Measurements from ENCODE around the gene USP9X. TPM values are rescaled to one million over a fixed set of nuclear protein-coding genes. Genes with fewer than 3 reads are reported as not detected.

USP9X gene
- total and polyA plus RNA-seq, 2 of the 8 experiments (the other 6 are each of a cell fraction or from before 2014, with no cell fraction given): 79.2 to 300 TPM

GRCh38 chrX:41176263-41176662 lies 91.0 kb downstream of the USP9X start:
- POLR2A ChIA-PET (ENCODE audit: partially characterized antibody): no interaction called here
- H3K23ac ChIP-seq (ENCODE audit: insufficient read length): no peak overlapping the region
- no peak for FAIRE-seq

More at GRCh38 chrX:41176263-41176662, 91.0 kb downstream of the USP9X start:
- peaks cover 0 to 85% (median 23%) of the 10 kb centered on the region in 4 experiments for H3K36me3 ChIP-seq (ENCODE audit: control insufficient read depth in 2 of 4, insufficient read depth in 4 of 4, low read length in 3 of 4)
- H4K5ac ChIP-seq (ENCODE audit: insufficient read length, low read depth, low read length): no peak overlapping the region
- H2BK12ac ChIP-seq (ENCODE audit: low read depth, low read length): no peak overlapping the region
- H3K56ac ChIP-seq (replicated peaks; ENCODE audit: insufficient read length, low read depth, low read length): no peak overlapping the region
- no peak for DNase-seq (ENCODE audit: low read depth in 1 of 2, low spot score in 2 of 2)
- no peak overlapping the region for H2BK5ac ChIP-seq (ENCODE audit: low read depth, low read length)
- H3K18ac ChIP-seq (ENCODE audit: extremely low read depth, low read length): no peak overlapping the region
- H3K9me3 ChIP-seq (ENCODE audit: insufficient read depth in 2 of 2, low read depth in 1 of 2, low read length in 1 of 2): no peaks in the 10 kb centered on the region
- H2BK120ac ChIP-seq (replicated peaks; ENCODE audit: low read depth, low read length): no peak overlapping the region
- no peak overlapping the region for H3K4ac ChIP-seq (replicated peaks; ENCODE audit: insufficient read length, low read depth, low read length)
- H4K8ac ChIP-seq (ENCODE audit: extremely low read depth, insufficient read depth, low read length): no peak overlapping the region
- CTCF ChIA-PET (ENCODE audit: partially characterized antibody): no interaction called here
- H4K20me1 ChIP-seq (replicated peaks in 1 of 2; ENCODE audit: control insufficient read depth in 1 of 2, insufficient read depth in 2 of 2, low read length in 2 of 2): peaks cover 6% of the 10 kb centered on the region in 2 experiments
- no peak overlapping the region for H4K91ac ChIP-seq (replicated peaks; ENCODE audit: insufficient read length, low read length)
- no peaks in the 10 kb centered on the region for H3K23me2 ChIP-seq (ENCODE audit: low read depth, low read length)
- TF ChIP-seq SP2 (IDR thresholded peaks at IDR 0.05; ENCODE audit: low read length): no peak
- TF ChIP-seq USF2 (IDR thresholded peaks at IDR 0.05; ENCODE audit: low read length): no peak
- TF ChIP-seq ATF2 (IDR thresholded peaks at IDR 0.05; ENCODE audit: low read length): no peak
- no peak for TF ChIP-seq SP4 (IDR thresholded peaks at IDR 0.05; ENCODE audit: low read length)
- no peak for TF ChIP-seq ZNF274 (IDR thresholded peaks at IDR 0.05; ENCODE audit: borderline replicate concordance, extremely low read depth, low read length)
- no peak for TF ChIP-seq EP300 (IDR thresholded peaks at IDR 0.05; ENCODE audit: borderline replicate concordance in 1 of 2, low read depth in 2 of 2, low read length in 2 of 2)
- TF ChIP-seq E2F6 (IDR thresholded peaks at IDR 0.05): no peak
- peak; percentile 39; the same call in 1 of the 2 replicates for TF ChIP-seq MAFK (IDR thresholded peaks at IDR 0.05; ENCODE audit: low read depth, low read length)
- no peak overlapping the region for H3K27ac ChIP-seq (ENCODE audit: low read depth, low read length)
- no peak overlapping the region for H2AK5ac ChIP-seq (ENCODE audit: low read depth, low read length)
- no peak overlapping the region for H3K9ac ChIP-seq (replicated peaks in 1 of 4; ENCODE audit: extremely low read depth in 1 of 4, low read depth in 3 of 4, low read length in 3 of 4)
- H3K4me3 ChIP-seq (ENCODE audit: extremely low read depth in 1 of 4, insufficient read depth in 2 of 4, low read depth in 3 of 4, low read length in 4 of 4): no peak overlapping the region
- H3K4me2 ChIP-seq (ENCODE audit: insufficient read depth in 1 of 2, low read depth in 2 of 2, low read length in 2 of 2): no peak overlapping the region
- peaks cover 0 to 68% of the 10 kb centered on the region in 2 experiments; a peak in 3 of 4 replicates for H3K79me2 ChIP-seq (ENCODE audit: control insufficient read depth in 1 of 2, insufficient read depth in 2 of 2, low read length in 2 of 2)
- H3K79me1 ChIP-seq (ENCODE audit: low read depth, low read length): no peaks in the 10 kb centered on the region
- H3K4me1 ChIP-seq (replicated peaks in 1 of 4; ENCODE audit: control insufficient read depth in 3 of 4, insufficient read depth in 4 of 4, low read length in 3 of 4): 0 out of 7 replicates have a peak, but pooled peaks cover 0 to 2% (median 0%) of the 10 kb centered on the region in 4 experiments
- no peaks in the 10 kb centered on the region for H3K27me3 ChIP-seq (replicated peaks in 1 of 4; ENCODE audit: control insufficient read depth in 3 of 4, extremely low read depth in 1 of 4, insufficient read depth in 3 of 4, low read length in 3 of 4)
- H3K14ac ChIP-seq (ENCODE audit: insufficient read length): no peak overlapping the region
- H2AFZ ChIP-seq (ENCODE audit: low read length): no peak overlapping the region
- H2BK20ac ChIP-seq (ENCODE audit: low read length): no peak overlapping the region
- H2BK15ac ChIP-seq (ENCODE audit: low read length): no peak overlapping the region

Data from H1 (cell line).